GM18498 (cell line): ENCODE data around the gene YES1.
"Not testable (repeated sequence)": the region's sequence is repeated elsewhere in the genome, so short reads cannot be mapped to it uniquely, and the experiment has no call there.

ENCODE experiments used
- ATAC-seq: cut with Tn5 transposase; IDR thresholded peaks from one replicate; pipeline ENCODE4 v1.9.1; 2021; ENCODE audit warnings: mild to moderate bottlenecking, moderate library complexity; ENCODE audit not compliant: unreplicated experiment

YES1 gene

DNA sequence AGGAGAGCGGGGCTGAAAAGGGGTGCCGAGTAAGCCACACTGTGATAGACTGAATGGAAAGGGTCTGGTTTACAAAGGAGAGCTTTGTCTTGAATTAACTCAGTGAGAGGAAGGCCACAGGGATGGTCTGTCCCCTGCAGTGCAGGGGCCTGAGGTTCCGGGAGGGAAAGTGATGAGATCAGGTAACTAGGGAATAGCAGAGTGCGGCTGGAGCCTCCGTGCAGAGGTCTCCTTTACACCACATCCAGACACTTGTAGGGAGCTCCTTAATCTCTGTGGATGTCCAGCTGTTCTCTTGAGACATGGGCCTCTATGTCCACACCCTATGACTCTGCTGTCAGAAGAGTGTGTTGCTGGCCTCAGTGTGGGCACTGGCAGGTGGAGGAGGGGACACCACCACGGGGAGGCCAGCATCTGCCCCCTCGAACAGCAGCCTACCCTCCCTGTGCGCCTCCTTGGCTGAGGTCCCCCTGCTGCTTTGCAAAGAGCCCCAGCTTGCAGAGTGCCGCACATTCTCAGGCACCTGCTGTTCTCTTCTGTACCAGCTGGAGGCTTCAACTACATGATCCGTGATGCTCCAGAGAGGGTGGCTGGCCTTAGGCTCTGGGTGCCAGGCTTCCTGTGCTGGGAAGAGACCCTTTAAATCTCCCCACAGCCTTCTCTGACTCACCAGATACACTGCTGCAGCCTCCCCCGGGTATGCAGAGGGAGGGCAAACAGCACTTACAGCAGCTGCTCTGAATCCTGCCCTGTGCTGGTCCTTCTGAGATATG, 125.5 kb downstream of the YES1 start:
- ATAC-seq: no peak

DNA sequence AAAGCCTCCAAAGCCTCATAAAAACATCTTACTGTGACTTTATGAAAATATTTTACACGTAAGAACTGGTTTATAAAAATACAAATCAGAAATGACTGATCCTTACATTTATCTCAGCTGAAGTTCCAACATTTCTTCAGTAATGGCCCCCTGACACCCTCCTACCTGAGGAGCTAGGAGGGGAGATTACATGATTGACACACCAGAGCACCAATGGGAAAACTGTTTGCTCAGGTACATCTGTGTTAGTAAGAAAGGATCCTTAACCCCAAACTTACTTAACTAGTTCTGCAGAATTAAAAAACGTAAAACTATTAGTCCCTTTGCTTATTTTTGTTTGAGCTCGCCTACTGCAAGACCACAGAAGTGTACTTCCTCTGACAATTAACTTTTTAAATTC, 126.6 kb downstream of the YES1 start:
- no peak for ATAC-seq

DNA sequence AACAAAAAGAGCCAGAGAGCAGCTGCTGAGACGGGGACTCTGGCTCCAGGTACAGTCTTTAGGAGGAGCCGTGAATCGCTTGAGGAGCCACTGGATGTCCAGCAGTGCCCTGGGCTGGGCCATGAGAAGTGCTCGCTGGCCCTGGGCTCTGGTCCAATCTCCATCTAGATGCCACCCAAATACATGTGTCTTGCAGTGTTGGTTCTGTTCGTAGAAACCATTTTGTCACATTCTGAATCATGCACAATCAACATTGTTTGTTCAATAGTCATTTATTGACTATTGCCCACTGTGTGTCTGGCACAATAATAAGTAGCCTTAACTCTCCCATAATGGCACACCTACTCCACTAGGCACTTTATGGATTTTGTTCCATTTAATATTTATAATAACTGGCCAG, 128.5 kb downstream of the YES1 start:
- no peak for ATAC-seq

DNA sequence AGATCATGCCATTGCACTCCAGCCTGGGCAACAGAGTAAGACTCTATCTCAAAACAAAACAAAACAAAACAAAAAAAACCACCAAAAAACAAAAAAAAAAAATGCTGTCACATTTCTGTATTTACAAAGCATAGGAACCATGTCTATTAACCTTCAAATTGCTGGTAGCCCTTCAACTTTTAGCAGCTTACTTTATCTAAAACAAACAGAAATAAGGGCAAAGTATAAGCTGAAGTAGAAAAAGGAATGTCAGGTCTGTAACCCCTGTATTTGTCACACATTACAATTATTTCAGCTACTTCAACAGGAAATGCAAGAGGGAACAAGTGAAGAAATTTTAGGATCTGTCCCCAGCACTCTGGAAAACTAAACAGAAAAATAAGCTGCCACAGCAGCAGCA, 129.2 kb downstream of the YES1 start:
- no peak for ATAC-seq

DNA sequence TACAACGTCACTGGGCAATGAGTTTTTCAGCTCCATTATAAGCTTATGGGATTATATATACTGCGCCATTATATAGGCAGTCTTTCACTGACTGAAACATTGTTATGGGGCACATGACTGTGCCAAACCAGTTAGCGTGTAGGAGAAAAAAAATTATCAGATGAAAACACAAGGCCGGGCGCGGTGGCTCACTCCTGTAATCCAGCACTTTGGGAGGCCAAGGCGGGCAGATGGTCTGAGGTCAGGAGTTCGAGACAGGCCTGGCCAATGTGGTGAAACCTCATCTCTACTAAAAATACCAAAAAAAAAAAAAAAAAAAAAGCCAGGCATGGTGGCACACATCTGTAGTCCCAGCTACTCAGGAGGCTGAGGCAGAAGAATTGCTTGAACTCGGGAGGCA, 129.6 kb downstream of the YES1 start:
- not testable (repeated sequence) for ATAC-seq

DNA sequence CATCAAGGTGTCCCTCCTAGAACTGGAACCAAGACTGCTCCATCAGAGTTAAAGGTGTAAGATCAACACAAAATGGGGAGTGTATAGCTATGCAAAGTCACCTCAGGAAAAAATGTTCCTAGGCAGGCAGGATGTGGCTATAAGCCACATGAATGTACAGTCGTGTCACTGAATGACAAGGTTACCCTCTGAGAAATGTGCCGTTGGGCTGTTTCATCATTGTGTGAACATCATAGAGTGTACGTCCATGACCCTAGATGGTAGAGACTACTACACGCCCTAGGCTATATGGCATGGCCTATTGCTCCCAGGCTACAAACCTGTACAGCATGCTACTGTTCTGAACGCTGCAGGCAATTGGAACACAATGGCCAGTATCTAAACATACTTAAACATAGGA, 130.1 kb downstream of the YES1 start:
- ATAC-seq: no peak

DNA sequence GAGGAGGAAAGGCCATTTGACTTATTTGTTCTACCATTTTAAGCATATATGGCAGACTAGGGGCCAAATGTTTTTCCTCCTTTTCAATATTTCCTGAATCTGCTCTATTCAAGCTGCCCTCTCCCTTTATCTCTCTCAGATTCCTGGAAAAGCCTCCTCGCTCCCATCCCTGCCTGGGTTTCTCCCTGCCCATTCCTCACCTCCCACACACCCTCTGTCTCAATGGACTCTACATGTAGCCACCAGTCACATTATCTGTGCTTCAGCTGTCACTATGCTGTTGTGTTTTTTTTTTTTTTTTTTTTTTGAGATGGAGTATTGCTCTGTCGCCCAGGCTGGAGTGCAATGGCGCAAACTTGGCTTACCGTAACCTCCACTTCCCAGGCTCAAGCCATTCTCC, 131.7 kb downstream of the YES1 start:
- ATAC-seq: no peak

DNA sequence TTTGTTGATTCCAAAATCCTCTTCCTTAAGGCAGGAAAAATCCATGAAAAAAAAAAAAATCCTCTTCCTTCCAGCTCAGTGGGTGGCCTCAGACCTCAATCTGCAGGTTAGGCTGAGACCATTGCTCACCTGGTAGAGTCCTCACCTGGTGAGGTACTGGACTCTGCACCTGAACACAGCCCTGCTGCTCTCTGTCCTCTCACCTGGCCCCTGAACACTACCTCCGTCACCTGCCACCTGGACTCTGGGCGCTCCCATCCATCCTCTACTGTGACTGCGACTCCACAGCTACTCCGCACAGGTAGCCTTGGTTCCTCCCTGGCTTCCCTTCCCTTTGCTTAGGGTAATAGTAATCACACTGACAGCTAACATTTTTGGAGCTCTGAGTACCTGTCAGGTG, 132.5 kb downstream of the YES1 start:
- ATAC-seq: no peak

DNA sequence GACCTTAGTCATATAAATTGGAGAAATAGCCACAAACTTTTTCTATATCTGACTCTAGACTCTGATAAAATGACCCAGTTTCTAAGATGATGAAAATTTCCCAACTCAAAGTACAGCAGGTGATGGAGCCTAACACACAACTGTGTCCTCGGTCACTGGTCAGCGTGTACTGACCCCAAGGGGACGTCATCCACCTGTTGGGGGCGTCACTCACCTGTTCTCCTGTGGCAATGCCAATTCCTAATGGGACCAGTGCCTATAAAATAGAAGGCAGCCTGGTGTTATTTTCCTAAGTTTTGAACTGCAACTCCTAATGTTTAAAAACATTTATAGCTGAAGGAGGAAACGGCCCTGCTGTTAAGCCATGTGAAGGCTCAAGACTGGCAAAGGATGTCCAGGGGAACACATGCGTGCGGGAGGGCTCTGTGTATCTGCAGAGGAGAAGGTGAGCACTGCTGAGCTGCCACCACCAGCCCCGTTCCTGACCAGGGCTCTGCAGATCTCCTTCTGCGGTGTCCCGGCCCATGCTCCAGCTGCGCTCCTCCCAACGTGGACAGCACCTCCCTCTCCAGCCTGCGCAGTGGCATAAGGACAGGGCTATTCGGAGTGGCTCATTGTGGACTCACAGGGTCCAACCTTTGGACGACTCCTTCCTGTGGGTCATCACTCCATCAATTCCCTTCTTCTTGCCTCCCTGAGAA, 133.4 kb downstream of the YES1 start:
- ATAC-seq: no peak

DNA sequence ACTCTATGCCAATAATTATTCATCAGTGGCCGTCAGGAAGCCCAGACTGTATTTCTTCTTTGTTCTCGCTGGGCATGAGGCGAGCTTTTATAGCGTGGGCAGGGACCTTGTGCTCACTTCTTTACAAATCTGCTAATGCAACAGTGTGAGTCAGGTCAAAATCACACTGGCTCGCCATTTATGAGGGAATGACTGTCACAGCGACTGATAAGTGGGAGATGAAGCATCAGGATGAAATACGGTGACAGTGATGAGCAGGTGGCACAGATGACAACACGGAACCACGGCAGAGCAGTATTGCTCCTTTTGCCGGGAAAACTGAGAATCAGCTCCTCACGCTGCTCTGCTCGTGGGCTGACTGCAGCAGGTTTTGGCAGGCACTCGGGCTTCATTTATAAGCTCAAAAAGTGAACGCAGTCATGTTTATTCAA, 134.1 kb downstream of the YES1 start:
- no peak for ATAC-seq

DNA sequence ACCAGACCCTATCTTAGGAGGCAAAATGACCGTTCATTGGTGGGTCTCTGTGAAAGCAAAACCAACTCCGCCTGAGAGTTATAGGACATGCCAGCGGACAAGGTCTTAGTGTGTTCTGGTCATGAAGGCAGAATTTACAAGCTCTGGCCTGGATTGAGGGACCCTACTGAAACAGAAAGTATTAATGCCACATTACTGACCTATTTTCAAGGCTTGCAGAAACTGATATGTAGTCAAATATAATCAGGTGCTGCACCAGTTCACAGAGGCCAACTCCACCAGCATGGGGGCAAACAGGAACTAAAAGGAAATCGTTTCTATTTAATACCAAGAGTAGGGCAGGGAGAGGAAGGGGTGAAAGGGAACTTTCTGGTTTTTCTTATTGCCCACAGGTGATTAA, 134.9 kb downstream of the YES1 start:
- ATAC-seq: peak; percentile 73

DNA sequence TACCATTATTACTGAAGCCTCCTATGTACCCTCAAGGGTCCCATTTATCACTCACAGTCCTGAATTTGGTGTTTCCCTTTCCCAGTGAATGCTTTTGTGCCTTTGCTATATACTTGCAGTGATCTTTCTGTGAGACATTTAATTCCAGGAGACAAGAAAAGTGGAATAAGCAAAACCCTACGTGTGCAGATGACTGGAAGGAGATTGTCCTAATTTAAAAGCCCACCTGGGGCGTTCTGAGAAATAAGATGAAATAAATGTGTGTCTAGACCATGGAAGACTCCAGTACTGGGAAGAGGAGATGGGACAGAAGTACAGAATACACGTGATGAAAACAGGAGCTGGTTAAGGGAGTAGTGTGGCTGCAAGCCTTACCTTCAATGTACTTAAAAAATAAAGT, 135.3 kb downstream of the YES1 start:
- ATAC-seq: no peak

DNA sequence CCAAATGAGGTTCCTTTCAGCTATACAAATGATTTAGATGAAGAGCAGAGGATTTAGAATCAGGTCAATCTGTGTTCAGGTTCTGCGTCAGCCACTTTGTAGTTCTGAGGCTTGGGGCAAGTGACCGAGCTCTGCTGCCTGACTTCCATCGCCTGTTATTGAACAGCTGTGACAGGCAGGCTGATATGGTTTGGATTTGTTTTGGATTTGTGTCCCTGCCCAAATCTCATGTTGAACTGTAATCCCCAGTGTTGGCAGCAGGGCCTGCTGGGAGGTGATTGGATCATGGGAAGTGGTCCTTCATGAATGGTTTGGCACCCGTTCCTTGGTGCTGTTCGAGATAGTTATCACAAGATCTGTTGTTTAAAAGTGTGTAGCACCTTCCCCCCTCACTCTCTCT, 136.0 kb downstream of the YES1 start:
- no peak for ATAC-seq

DNA sequence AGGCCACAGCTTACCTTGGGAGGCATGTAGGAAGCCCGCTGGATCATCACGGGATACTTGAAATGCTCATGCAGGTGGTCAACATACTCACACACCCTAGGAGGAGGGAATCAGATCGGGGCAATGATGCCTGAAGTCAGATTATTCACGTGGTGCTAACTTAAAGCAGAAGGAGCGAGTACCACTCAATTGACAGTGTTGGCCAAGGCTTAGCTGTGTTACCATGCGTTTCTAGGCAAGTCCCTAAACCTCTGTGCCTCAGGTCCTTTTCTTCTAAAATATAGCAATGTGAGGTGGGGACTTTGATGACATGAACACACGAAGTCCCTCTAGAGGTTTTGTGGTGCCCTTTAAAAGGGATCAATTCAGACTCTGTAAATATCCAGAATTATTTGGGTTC, 136.7 kb downstream of the YES1 start:
- ATAC-seq: no peak

DNA sequence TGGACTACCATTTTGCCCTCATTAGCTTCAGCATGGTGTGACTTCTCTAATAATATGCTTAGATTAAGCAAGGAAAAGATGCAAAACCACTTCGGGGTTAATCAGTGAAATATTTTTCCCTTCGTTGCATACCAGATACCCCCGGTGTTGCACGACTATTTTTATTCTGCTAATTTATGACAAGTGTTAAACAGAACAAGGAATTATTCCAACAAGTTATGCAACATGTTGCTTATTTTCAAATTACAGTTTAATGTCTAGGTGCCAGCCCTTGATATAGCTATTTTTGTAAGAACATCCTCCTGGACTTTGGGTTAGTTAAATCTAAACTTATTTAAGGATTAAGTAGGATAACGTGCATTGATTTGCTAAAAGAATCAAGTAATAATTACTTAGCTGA, 138.3 kb downstream of the YES1 start:
- ATAC-seq: no peak

DNA sequence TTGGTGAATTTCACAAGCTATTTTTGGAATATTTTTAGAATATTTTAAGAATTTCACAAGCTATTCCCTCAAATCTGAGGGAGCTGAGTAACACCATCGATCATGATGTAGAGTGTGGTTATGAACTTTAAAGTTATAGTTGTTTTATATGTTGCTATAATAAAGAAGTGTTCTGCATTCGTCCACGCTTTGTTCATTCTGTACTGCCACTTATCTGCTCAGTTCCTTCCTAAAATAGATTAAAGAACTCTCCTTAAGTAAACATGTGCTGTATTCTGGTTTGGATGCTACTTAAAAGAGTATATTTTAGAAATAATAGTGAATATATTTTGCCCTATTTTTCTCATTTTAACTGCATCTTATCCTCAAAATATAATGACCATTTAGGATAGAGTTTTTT, 138.7 kb downstream of the YES1 start:
- ATAC-seq: no peak
